Activated T-helper 2 cell treated with anti-CD3 and anti-CD28 coated beads, Interferon-gamma antibody, Interleukin-2, Interleukin-4, amounts not matched to agents 10 μg/mL and 5 μg/mL and 100 μg/mL, durations not matched to agents 14 hours and 24 hours and 36 hours (primary cell): ENCODE results near the gene GPX5. TPM values are rescaled to one million over a fixed set of nuclear protein-coding genes. Genes with fewer than 3 reads are reported as not detected.

Experiments used
- DNase-seq: peaks from one replicate; pipeline ENCODE4 v3.0.0; 2021; ENCODE audit warnings: low spot score
- H3K27ac Mint-ChIP-seq: one replicate; pipeline ENCODE4 v1.8.0; 2021; ENCODE audit warnings: mixed read lengths
- H3K27me3 Mint-ChIP-seq: one replicate; pipeline ENCODE4 v1.8.0; 2021; ENCODE audit warnings: low read depth, mixed read lengths
- H3K36me3 Mint-ChIP-seq: one replicate; pipeline ENCODE4 v1.8.0; 2021; ENCODE audit warnings: low read depth, mixed read lengths
- H3K4me1 Mint-ChIP-seq: one replicate; pipeline ENCODE4 v1.8.0; 2021; ENCODE audit warnings: low read depth, mixed read lengths
- H3K4me3 Mint-ChIP-seq: one replicate; pipeline ENCODE4 v1.8.0; 2021; ENCODE audit warnings: low read depth, mild to moderate bottlenecking, moderate library complexity, mixed read lengths
- H3K9me3 Mint-ChIP-seq: one replicate; pipeline ENCODE4 v1.8.0; 2021; ENCODE audit warnings: mixed read lengths
- intact Hi-C: fragments of 100-400 bp; cut with micrococcal nuclease; formaldehyde crosslinking; loops from one replicate; pipeline ENCODE4 v1.15.1; 2023
- total RNA-seq: library from RNA; stranded (reverse); gene quantifications from 2 replicates; pipeline ENCODE4 v1.2.3, GENCODE V29; 2022

The GPX5 gene
- total RNA-seq, 1 donor from 2014 or later = not detected

DNA sequence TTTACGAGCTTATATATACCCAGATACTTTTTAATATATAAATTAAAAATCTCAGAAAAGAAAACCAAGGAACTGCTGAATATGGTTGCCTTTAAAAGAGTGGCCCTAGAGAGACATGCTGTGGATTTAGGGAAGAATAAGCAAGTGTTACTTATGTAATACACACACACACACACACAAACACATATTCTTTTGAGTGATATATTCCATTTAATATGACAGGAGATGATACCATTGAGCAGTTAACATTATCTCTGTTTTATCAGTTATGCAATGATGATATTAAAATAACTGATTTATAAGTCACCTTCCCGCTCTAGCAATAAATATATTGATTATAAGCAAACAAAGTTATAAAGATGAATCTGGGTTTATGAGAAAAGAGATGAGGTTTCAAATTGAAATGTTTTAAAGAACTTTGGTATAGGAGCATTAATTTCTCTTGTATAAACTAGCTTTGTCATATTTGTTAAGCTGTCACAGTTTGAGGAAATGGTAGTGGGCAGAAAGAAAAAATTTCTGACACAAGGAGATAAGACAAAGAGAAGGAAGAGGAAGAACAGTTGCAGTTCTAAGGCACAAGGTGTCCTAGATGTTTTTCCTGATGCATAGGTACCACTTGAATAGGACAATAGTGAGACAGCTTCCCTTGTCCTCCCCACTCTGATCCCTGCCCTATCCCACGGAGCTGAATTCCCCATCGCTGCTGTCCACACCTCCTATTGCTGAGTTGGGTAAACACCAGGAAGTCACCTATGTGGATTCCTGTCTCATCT, 26.4 kb downstream of the GPX5 start:
- Mint-ChIP-seq H3K4me1 (peaks cover 6% of the 10 kb centered on the region), H3K36me3 (no peaks in the 10 kb centered on the region), H3K27ac (no peak overlapping the region), H3K27me3 (peaks cover 69% of the 10 kb centered on the region), H3K9me3 (no peaks in the 10 kb centered on the region), H3K4me3 (no peak overlapping the region)
- no peak for DNase-seq
- intact Hi-C loops = no loop called here

DNA sequence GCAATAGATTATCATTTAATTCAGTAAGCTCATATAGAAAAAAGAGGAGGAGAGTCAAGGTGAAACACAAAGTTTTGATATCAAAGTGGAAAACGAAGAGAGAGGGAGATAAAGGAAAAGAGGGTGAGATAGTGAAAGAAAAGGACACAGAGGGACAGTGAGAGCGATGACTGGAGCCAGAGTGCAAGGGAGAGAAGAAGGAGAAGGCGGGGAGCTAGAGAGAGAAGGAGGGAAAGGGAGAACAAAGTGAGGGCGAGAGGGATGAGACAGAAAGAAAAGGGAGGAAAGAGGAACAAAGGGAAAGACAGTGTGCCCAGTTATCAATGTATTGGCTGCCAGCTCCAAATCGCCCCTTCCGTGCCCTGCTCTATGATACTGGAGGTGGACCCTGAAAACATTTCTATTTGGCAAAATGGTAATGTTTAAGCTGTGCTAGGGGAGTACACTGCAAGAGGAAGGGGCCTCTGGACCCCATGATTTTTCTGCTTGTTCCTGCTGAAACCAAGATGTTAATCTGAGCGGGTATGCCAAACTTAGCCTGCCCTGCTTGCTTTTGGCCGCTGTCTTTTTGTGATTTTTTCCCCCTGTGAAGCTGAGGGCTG, 27.8 kb downstream of the GPX5 start:
- intact Hi-C loops = no loop called here
- Mint-ChIP-seq H3K27ac (no peak overlapping the region), H3K27me3 (peaks cover 65% of the 10 kb centered on the region), H3K9me3 (no peaks in the 10 kb centered on the region), H3K36me3 (no peaks in the 10 kb centered on the region), H3K4me3 (no peak overlapping the region), H3K4me1 (peaks cover 6% of the 10 kb centered on the region)
- no peak for DNase-seq

DNA sequence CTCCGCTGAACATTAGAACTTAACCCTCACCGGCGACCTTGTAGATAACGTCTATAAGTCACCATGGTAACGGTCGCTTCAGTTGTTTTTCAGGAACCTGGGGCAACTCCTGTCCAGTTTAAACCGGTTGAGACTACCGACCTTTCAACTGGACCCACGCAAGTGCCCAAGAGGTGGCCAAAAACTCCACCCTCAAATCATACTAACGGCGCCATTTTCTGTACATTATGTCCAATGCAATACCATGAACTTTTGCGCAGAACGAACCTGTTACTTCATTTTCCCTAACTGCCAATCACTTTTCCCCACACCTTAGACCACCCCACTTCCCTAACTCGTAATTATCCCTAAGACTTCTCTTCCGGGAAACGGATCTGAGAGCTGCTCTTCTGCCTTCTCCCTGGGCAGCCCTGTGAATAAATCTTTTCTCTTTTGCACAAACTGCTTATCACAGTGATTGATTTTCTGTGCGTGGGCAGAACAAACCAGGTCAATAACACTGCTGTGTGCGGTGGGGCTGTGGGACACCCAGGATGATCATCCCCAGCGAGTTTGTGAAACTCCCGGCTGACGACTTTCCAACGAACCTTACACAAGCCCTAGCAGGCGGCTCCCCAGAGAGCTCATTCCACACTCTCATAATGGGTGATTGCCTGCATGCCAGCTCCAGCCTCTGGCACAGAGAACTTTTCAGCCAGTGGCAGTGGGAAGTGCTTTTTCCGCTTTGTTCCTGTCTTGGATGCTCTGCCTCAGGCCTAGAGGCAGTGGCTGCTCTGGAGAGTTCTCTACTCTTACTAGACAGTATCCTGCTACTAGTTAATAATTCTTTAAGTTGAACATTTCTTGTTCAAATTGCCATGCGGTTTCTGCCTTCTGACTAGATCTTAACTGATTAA, 28.6 kb downstream of the GPX5 start:
- H3K27me3 Mint-ChIP-seq = peaks cover 65% of the 10 kb centered on the region
- intact Hi-C loops = no loop called here
- no peak overlapping the region for H3K4me3 Mint-ChIP-seq
- no peak for DNase-seq
- H3K4me1 Mint-ChIP-seq = peaks cover 6% of the 10 kb centered on the region
- H3K27ac Mint-ChIP-seq = no peak overlapping the region
- H3K9me3 Mint-ChIP-seq = no peaks in the 10 kb centered on the region
- no peaks in the 10 kb centered on the region for H3K36me3 Mint-ChIP-seq

DNA sequence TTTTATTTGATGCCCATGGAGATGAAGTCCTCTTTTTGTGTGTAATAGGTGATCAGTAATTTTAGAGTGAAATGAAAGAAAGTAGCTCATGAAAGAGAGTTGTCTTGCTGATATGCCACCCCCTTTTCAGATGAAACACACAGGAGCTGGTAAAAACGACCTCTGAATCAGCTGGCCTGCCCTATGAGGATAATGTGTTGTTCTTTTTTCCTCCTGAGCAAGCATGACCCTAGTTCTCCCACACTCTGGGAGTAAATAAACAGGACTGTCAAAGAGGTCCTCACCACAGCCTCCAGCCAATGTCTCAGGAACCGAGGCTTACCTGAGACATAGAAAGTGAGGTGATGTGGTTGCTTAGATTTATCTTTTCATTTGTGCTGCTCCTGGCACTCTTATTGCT, 29.5 kb downstream of the GPX5 start:
- intact Hi-C loops = no loop called here
- Mint-ChIP-seq H3K27ac (no peak overlapping the region), H3K9me3 (no peaks in the 10 kb centered on the region), H3K36me3 (no peaks in the 10 kb centered on the region), H3K4me1 (peaks cover 6% of the 10 kb centered on the region), H3K27me3 (peaks cover 65% of the 10 kb centered on the region), H3K4me3 (no peak overlapping the region)
- no peak for DNase-seq

DNA sequence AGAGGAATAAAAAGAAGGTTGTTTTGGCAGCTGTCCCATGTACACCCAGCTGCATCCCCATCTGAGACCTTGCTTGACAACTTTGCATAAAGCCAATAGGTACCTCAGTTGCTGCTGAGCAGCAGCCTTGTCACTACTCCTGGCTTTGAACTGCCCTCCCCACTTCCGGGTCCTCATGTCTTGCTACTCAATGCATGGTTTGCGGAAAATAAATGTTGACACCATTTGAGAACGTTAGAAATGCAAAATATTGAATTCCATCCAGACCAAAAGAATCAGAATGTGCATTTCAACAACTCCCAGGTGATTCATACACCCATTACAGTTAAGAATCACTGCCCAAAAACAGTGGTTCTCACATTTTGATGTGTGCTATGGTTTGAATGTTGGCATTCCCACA, 32.9 kb downstream of the GPX5 start:
- Mint-ChIP-seq H3K4me1 (peaks cover 4% of the 10 kb centered on the region), H3K27me3 (peaks cover 47% of the 10 kb centered on the region)

DNA sequence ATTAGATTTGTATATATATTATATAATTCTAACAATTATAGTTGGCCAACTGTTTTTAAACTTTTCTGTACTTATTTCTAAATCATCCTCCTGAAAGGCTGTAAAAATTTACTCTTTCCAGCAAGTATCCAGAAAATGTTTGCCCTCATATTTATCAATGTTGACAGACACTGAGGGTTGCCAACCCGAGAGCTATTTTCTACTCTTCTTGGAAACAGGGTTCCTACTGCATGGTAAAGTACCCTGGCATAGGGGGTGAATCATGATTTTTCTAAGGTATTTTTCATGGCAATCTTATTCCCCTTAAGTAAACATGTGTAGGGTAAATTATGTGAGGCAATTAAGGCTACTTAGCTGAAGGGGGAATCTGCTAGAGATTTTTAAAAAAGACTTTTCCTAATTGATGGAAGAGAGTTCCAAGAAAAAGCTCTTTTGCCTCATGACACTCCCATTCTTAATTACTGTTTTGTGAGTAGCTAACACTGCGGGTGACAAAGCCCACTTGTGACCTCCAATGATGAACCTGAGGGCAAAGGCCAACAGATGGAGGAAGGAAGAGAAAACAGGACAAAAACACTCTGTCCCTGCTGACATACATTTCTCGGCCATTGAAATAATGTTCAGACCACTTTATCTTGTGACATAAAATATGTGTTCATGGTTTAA, 37.9 kb downstream of the GPX5 start:
- no peaks in the 10 kb centered on the region for H3K9me3 Mint-ChIP-seq
- H3K27me3 Mint-ChIP-seq = peaks cover 43% of the 10 kb centered on the region
- no peak overlapping the region for H3K4me3 Mint-ChIP-seq
- H3K36me3 Mint-ChIP-seq = no peaks in the 10 kb centered on the region
- intact Hi-C loops = no loop called here
- H3K27ac Mint-ChIP-seq = no peak overlapping the region
- H3K4me1 Mint-ChIP-seq = no peaks in the 10 kb centered on the region
- DNase-seq = no peak

More for the DNA sequence above, 32.9 kb downstream of the GPX5 start:
- Mint-ChIP-seq H3K9me3 (no peaks in the 10 kb centered on the region), H3K27ac (no peak overlapping the region), H3K36me3 (no peaks in the 10 kb centered on the region), H3K4me3 (no peak overlapping the region)
- no peak for DNase-seq
- intact Hi-C loops = no loop called here

DNA sequence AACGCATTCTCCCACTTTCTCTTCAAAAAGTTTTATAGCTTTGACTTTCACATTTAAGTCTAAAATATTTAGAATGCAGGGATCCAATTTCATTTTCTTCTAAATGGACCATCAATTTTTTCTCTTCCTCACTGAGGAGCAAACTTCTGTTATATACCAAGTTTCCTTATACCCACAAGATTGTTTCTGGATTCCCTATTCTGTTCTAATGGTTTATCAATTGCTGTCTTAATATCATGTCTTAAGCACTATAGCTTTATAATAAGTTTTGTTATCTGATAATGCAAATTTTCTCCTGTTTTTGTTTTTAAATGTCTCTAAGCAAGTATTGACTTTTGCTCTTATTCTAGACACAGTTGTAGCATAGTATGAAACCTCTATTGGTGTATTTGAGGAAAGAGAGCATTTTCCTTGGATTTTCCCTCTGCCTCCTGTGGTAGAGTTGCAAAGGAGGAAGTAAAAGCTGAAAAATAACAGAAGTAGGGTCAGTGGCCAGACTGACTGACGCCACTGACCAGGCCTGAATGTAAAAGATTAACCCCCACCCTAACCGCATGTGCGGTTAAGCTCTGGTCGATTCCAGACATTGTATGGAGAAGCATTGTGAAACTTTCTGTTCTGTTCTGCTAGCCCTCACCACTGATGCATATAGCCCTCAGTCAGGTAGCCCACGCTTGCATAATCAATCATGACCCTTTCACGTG, 40.3 kb downstream of the GPX5 start:
- intact Hi-C loops = no loop called here
- Mint-ChIP-seq H3K4me3 (no peak overlapping the region), H3K27ac (no peak overlapping the region), H3K9me3 (no peaks in the 10 kb centered on the region), H3K27me3 (peaks cover 44% of the 10 kb centered on the region), H3K36me3 (no peaks in the 10 kb centered on the region), H3K4me1 (no peaks in the 10 kb centered on the region)
- DNase-seq = no peak

DNA sequence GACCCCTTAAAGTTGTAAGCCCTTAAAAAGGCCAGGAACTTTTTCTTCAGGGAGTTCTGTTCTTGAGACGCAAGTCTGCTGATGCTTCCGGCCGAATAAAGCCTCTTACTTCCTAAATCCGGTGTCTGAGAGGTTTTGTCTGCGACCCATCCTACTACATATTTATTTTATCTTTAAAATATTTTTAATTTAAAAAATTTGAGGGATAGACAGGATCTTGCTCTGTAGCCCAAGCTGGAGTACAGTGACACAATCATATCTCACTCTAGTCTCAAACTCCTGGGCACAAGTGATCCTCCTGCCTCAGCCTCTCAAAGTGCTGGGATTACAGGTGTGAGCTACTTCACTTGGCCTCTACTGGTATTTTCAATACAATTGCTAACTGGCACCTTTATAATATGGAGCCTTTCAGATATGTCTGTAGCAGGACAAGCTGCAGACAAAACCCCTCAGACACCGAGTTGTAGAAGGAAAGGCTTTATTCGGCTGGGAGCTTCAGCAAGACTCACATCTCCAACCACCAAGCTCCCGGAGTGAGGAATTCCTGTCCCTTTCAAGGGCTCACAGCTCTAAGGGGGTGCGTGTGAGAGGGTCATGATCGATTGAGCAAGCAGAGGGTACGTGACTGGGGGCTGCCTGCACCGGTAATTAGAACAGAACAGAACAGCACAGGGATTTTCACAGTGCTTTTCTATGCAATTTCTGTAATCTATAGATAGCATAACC, 41.0 kb downstream of the GPX5 start:
- Mint-ChIP-seq H3K27ac (no peak overlapping the region), H3K4me3 (no peak overlapping the region), H3K9me3 (no peaks in the 10 kb centered on the region), H3K36me3 (no peaks in the 10 kb centered on the region), H3K4me1 (no peaks in the 10 kb centered on the region), H3K27me3 (peaks cover 42% of the 10 kb centered on the region)
- no peak for DNase-seq
- intact Hi-C loops = no loop called here

DNA sequence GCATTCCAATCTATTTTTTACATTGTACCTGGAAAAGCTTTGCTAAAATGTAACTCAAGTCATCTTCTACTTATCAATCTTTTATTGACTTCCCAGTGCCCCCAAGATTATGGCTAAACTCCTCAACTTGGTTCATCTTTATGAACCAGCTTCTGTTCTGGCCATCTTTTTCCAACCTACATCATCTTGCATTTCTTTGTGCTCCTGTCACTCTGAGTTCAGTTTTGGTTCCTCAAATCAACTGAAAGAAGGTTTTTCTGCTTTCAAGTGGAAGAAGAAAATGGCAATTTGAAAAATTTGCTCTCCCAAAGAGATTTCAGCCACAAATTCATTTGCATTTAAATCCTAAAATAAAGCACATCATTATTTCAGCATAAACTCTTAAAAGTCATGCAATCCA, 41.8 kb downstream of the GPX5 start:
- no peaks in the 10 kb centered on the region for H3K4me1 Mint-ChIP-seq
- no peaks in the 10 kb centered on the region for H3K36me3 Mint-ChIP-seq
- intact Hi-C loops = no loop called here
- no peak overlapping the region for H3K4me3 Mint-ChIP-seq
- DNase-seq = no peak
- no peak overlapping the region for H3K27ac Mint-ChIP-seq
- peaks cover 47% of the 10 kb centered on the region for H3K27me3 Mint-ChIP-seq
- no peaks in the 10 kb centered on the region for H3K9me3 Mint-ChIP-seq

DNA sequence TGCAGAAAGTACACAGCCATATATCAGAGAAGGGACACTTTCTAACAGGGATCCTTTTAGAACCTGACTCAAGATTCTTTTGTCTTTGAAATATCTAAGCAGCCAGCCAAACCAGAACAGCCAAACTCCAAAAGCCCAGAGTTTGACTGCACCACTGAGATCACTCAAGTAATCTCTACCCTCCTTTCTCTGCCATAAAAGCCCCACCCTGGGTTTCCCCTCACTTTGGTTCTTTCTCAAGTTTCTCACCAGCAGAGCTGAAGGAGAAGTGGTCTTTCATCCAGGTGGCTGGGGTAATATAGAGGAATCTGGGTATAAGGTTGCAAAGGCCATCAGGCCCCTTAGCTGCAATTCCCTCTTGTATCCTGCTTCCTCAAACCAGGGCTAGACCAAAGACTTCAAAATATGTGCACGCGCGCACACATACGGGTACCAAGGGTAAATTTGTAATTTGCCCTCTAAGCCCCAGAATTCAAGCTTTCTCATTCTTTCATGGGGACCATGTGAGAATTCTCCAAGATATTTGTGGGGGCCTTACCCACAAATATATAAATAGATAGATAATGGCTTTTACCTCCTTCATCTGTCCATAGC, 42.9 kb downstream of the GPX5 start:
- Mint-ChIP-seq H3K27ac (no peak overlapping the region), H3K27me3 (peaks cover 48% of the 10 kb centered on the region), H3K36me3 (no peaks in the 10 kb centered on the region), H3K9me3 (no peaks in the 10 kb centered on the region), H3K4me3 (no peak overlapping the region), H3K4me1 (no peaks in the 10 kb centered on the region)
- DNase-seq = no peak
- intact Hi-C loops = no loop called here

DNA sequence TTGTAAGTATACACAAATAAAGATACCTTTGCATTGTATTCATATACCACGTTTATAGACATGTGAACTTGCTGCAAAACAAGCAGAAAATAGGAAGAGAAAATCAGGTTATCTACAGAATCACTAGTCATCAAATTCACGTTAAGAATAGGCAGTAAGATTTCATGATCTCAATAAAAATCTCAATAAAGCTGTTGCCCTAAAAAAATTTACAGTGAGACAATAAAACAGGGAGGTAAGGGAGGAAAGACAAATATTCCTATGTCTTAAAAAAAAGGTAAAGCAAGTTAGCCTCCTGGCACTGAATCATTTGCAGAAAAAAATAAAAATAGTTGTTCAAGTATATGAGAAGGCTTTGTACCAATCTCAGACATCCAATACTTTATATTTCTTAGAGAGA, 44.1 kb downstream of the GPX5 start:
- Mint-ChIP-seq H3K27ac (no peak overlapping the region), H3K9me3 (no peaks in the 10 kb centered on the region), H3K27me3 (peaks cover 45% of the 10 kb centered on the region), H3K4me1 (no peaks in the 10 kb centered on the region), H3K4me3 (no peak overlapping the region), H3K36me3 (no peaks in the 10 kb centered on the region)
- intact Hi-C loops = no loop called here
- DNase-seq = no peak
